ENCODE measurements around the gene CAMKMT. TPM values are rescaled to one million over a fixed set of nuclear protein-coding genes. Genes with fewer than 3 reads are reported as not detected.

The CAMKMT gene
- 10 to 100 TPM; 11.3 to 12.0 TPM for total RNA-seq

GRCh38 chr2:44361330-44362206 lies at the start of gene CAMKMT, which contains the start of gene PREPL:
Gene CAMKMT, plus strand, starts transcription at chr2:44361947.
Gene PREPL, minus strand, starts transcription at chr2:44361494. Its CDS starts 15,152 bp downstream, at chr2:44346342.
- CTCF ChIA-PET: interaction anchor here (0.5 to 1.4 kb wide), 6 partner anchors 11 to 273 kb away, joined by 3 to 4 read pairs (median 3); no protein-coding TSS in a partner anchor
- POLR2A ChIA-PET: interaction anchor here (0.6 to 1.7 kb wide), 5 partner anchors 10 to 301 kb away, joined by 3 to 12 read pairs (median 4); partner anchors contain the start of gene PPM1B

GRCh38 chr2:44314362-44314761 lies 47.4 kb upstream of the CAMKMT start:
- ChIA-PET CTCF (no interaction called here), POLR2A (no interaction called here)

GRCh38 chr2:44315945-44316344 lies 45.8 kb upstream of the CAMKMT start:
- ChIA-PET POLR2A (no interaction called here), CTCF (no interaction called here)

- ChIA-PET CTCF (no interaction called here), POLR2A (no interaction called here)
Measured at GRCh38 chr2:44320832-44321231, 40.9 kb upstream of the CAMKMT start.

- ChIA-PET POLR2A (no interaction called here), CTCF (no interaction called here)
Measured at GRCh38 chr2:44321360-44321759, 40.4 kb upstream of the CAMKMT start.

- CTCF ChIA-PET: no interaction called here
- POLR2A ChIA-PET: no interaction called here
Measured at GRCh38 chr2:44324971-44325426, 36.7 kb upstream of the CAMKMT start.

- ChIA-PET CTCF (interaction anchor here (0.7 kb wide), 1 partner anchor 311 kb away, joined by 3 read pairs; no protein-coding TSS in a partner anchor), POLR2A (no interaction called here)
Measured at GRCh38 chr2:44325897-44326296, 35.9 kb upstream of the CAMKMT start.

- POLR2A ChIA-PET: no interaction called here
- CTCF ChIA-PET: no interaction called here
Measured at GRCh38 chr2:44326548-44327264, 35.0 kb upstream of the CAMKMT start.

- CTCF ChIA-PET: no interaction called here
- POLR2A ChIA-PET: no interaction called here
Measured at GRCh38 chr2:44328750-44329149, 33.0 kb upstream of the CAMKMT start.

GRCh38 chr2:44329343-44329742 lies 32.4 kb upstream of the CAMKMT start:
- ChIA-PET CTCF (no interaction called here), POLR2A (no interaction called here)

GRCh38 chr2:44330801-44331200 lies 30.9 kb upstream of the CAMKMT start:
- ChIA-PET CTCF (no interaction called here), POLR2A (no interaction called here)

- ChIA-PET CTCF (interaction anchor here (1.1 kb wide), 1 partner anchor 246 kb away, joined by 3 read pairs; no protein-coding TSS in a partner anchor), POLR2A (interaction anchor here (0.5 kb wide), 1 partner anchor 83 kb away, joined by 5 read pairs; no protein-coding TSS in a partner anchor)
Measured at GRCh38 chr2:44333994-44334393, 27.8 kb upstream of the CAMKMT start.

GRCh38 chr2:44335806-44336538 lies 25.8 kb upstream of the CAMKMT start:
- CTCF ChIA-PET: no interaction called here
- POLR2A ChIA-PET: no interaction called here

GRCh38 chr2:44342854-44343253 lies 18.9 kb upstream of the CAMKMT start:
- ChIA-PET CTCF (interaction anchor here (0.8 to 1.7 kb wide), 3 partner anchors 16 to 299 kb away, joined by 4 to 6 read pairs (median 4); no protein-coding TSS in a partner anchor), POLR2A (no interaction called here)

GRCh38 chr2:44347526-44347925 lies 14.2 kb upstream of the CAMKMT start:
- ChIA-PET POLR2A (no interaction called here), CTCF (no interaction called here)

GRCh38 chr2:44348400-44348799 lies 13.3 kb upstream of the CAMKMT start:
- POLR2A ChIA-PET: interaction anchor here (0.6 kb wide), 1 partner anchor 289 kb away, joined by 6 read pairs; no protein-coding TSS in a partner anchor
- CTCF ChIA-PET: interaction anchor here (1.0 kb wide), 1 partner anchor 304 kb away, joined by 3 read pairs; no protein-coding TSS in a partner anchor

GRCh38 chr2:44349506-44349905 lies 12.2 kb upstream of the CAMKMT start:
- ChIA-PET CTCF (no interaction called here), POLR2A (no interaction called here)

GRCh38 chr2:44351088-44351487 lies 10.7 kb upstream of the CAMKMT start:
- CTCF ChIA-PET: interaction anchor here (0.7 kb wide), 1 partner anchor 11 kb away, joined by 3 read pairs; the partner anchor contains the start of gene CAMKMT

GRCh38 chr2:44351676-44352075 lies 10.1 kb upstream of the CAMKMT start:
- POLR2A ChIA-PET: interaction anchor here (1.0 kb wide), 1 partner anchor 10 kb away, joined by 3 read pairs; the partner anchor contains the start of genes CAMKMT and PREPL
- CTCF ChIA-PET: interaction anchor here (1.1 kb wide), 1 partner anchor 12 kb away, joined by 4 read pairs; no protein-coding TSS in a partner anchor

More at GRCh38 chr2:44351088-44351487, 10.7 kb upstream of the CAMKMT start:
- POLR2A ChIA-PET: interaction anchor here (1.0 kb wide), 1 partner anchor 11 kb away, joined by 3 read pairs; the partner anchor contains the start of genes CAMKMT and PREPL

Measured in activated CD8-positive, alpha-beta memory T cell treated with anti-CD3 and anti-CD28 coated beads for 36 hours (primary cell).